CD4-positive, alpha-beta memory T cell (primary cell): ENCODE data around the gene CXXC4. TPM values are rescaled to one million over a fixed set of nuclear protein-coding genes. Genes with fewer than 3 reads are reported as not detected.

Experiments used
- CTCF ChIA-PET: fragments of 350-600 bp; sonication (Branson Sonifier 250); formaldehyde crosslinking; loops from one replicate; lab custom pipeline; 2021; ENCODE audit warnings: inconsistent platforms; ENCODE audit not compliant: partially characterized antibody; lab: Charles Lee
- POLR2A ChIA-PET: fragments of 350-600 bp; sonication (Branson Sonifier 250); formaldehyde crosslinking; loops from one replicate; lab custom pipeline; 2021; ENCODE audit not compliant: partially characterized antibody; lab: Charles Lee
- DNase-seq, 5 donors: peaks; one replicate each; pipeline versions ENCODE4 v3.0.0 to v3.0.0-alpha.2; 2020 to 2022; ENCODE audit warnings: mixed read lengths in 1 of 5
- H3K27ac ChIP-seq: one replicate; pipeline ENCODE4 v1.7.0; 2013; ENCODE audit warnings: low read depth, low read length
- H3K27me3 ChIP-seq: 2 replicates; pipeline ENCODE4 v1.7.0; 2013; ENCODE audit warnings: mild to moderate bottlenecking, low read length, moderate library complexity; ENCODE audit not compliant: insufficient read depth
- H3K36me3 ChIP-seq: 2 replicates; pipeline ENCODE4 v1.7.0; 2013; ENCODE audit warnings: mild to moderate bottlenecking, low read length, moderate library complexity; ENCODE audit not compliant: insufficient read depth
- H3K4me1 ChIP-seq: 2 replicates; pipeline ENCODE4 v1.7.0; 2013; ENCODE audit warnings: mild to moderate bottlenecking, low read length, moderate library complexity; ENCODE audit not compliant: insufficient read depth
- H3K4me3 ChIP-seq, 2 donors: one replicate each; pipeline ENCODE4 v1.7.0; 2013; ENCODE audit warnings: low read length in 2 of 2, mild to moderate bottlenecking in 1 of 2
- H3K9me3 ChIP-seq, 2 donors: one replicate each; pipeline ENCODE4 v1.7.0; 2013; ENCODE audit warnings: low read length in 2 of 2, control low read depth in 1 of 2; ENCODE audit not compliant: control insufficient read depth in 1 of 2
- H3K27ac Mint-ChIP-seq, 7 donors: one replicate each; pipeline ENCODE4 v1.8.0; 2020 to 2021; ENCODE audit warnings: mixed read lengths in 7 of 7, mild to moderate bottlenecking in 6 of 7, inconsistent platforms in 3 of 7, moderate library complexity in 3 of 7
- H3K27me3 Mint-ChIP-seq, 2 donors: one replicate each; pipeline ENCODE4 v1.8.0; 2020 to 2021; ENCODE audit warnings: mixed read lengths in 2 of 2
- H3K36me3 Mint-ChIP-seq, 2 donors: one replicate each; pipeline ENCODE4 v1.8.0; 2020 to 2021; ENCODE audit warnings: mixed read lengths in 2 of 2, inconsistent platforms in 1 of 2, mild to moderate bottlenecking in 1 of 2
- H3K4me1 Mint-ChIP-seq, 4 donors: one replicate each; pipeline ENCODE4 v1.8.0; 2020 to 2021; ENCODE audit warnings: mixed read lengths in 4 of 4, mild to moderate bottlenecking in 1 of 4
- H3K4me3 Mint-ChIP-seq, 8 donors: one replicate each; pipeline ENCODE4 v1.8.0; 2020 to 2021; ENCODE audit warnings: mixed read lengths in 8 of 8, mild to moderate bottlenecking in 7 of 8, moderate library complexity in 6 of 8, inconsistent platforms in 3 of 8
- H3K9me3 Mint-ChIP-seq, 8 donors: one replicate each; pipeline ENCODE4 v1.8.0; 2020 to 2021; ENCODE audit warnings: mixed read lengths in 8 of 8, mild to moderate bottlenecking in 5 of 8, inconsistent platforms in 3 of 8, moderate library complexity in 1 of 8
- intact Hi-C: fragments of 100-400 bp; cut with micrococcal nuclease; formaldehyde crosslinking; loops from one replicate; pipeline ENCODE4 v1.15.1; 2023
- polyA plus RNA-seq, 2 donors: library from polyadenylated mRNA; unstranded; fragments of 300-500 nt; fragmentation: Illumina TruSeq; gene quantifications; one replicate each; pipeline ENCODE4 v1.2.3, GENCODE V29; 2021
- total RNA-seq, 2 experiments: library from RNA; stranded (reverse); gene quantifications; one replicate each; pipeline ENCODE4 v1.2.3, GENCODE V29; 2021

The CXXC4 gene
- total and polyA plus RNA-seq, 4 experiments from 2014 or later, result 0.08 to 0.12 TPM; not detected in 2

GRCh38 chr4:104421566-104421965 is 73.1 kb downstream of the CXXC4 start:
- H3K27ac ChIP-seq, result no peak overlapping the region
- H3K36me3 Mint-ChIP-seq, result no peaks in the 10 kb centered on the region
- no peaks in the 10 kb centered on the region for H3K27me3 Mint-ChIP-seq
- ChIA-PET POLR2A (no interaction called here), CTCF (no interaction called here)
- DNase-seq, result no peak
- H3K4me1 ChIP-seq, result no peaks in the 10 kb centered on the region
- no peaks in the 10 kb centered on the region for H3K9me3 ChIP-seq
- H3K9me3 Mint-ChIP-seq, result no peaks in the 10 kb centered on the region
- H3K4me3 Mint-ChIP-seq, result no peak overlapping the region
- H3K4me1 Mint-ChIP-seq, result no peaks in the 10 kb centered on the region
- intact Hi-C loops, result no loop called here
- H3K27ac Mint-ChIP-seq, result no peak overlapping the region
- H3K4me3 ChIP-seq, result no peak overlapping the region
- no peaks in the 10 kb centered on the region for H3K36me3 ChIP-seq
- H3K27me3 ChIP-seq, result no peaks in the 10 kb centered on the region

DNA sequence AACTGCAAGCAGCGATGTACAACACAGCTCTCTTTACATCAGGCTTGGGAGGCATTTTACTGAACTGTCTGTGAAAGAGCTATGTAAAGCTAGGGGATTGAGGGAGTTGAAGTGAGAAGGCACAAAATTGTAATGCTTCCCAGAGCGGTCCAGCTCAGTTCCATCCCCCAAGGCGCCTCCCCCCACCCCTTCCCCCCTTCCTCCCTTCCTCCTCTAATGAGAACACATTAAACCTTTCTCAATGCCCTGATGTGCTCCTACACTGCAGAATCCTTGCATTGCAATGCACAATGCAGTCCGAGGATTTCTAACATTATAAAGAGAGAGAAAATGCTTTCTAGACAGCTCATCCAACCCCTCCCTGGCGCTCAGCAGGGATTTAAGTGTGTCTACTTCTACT is 73.9 kb downstream of the CXXC4 start:
- DNase-seq, result no peak
- ChIA-PET CTCF (no interaction called here), POLR2A (no interaction called here)
- H3K4me3 ChIP-seq, result no peak overlapping the region
- H3K27ac ChIP-seq, result no peak overlapping the region
- no peaks in the 10 kb centered on the region for H3K27me3 ChIP-seq
- no peak overlapping the region for H3K27ac Mint-ChIP-seq
- no peaks in the 10 kb centered on the region for H3K4me1 Mint-ChIP-seq
- no peaks in the 10 kb centered on the region for H3K27me3 Mint-ChIP-seq
- H3K9me3 ChIP-seq, result no peaks in the 10 kb centered on the region
- H3K4me3 Mint-ChIP-seq, result no peak overlapping the region
- H3K36me3 Mint-ChIP-seq, result no peaks in the 10 kb centered on the region
- no peaks in the 10 kb centered on the region for H3K36me3 ChIP-seq
- intact Hi-C loops, result no loop called here
- H3K9me3 Mint-ChIP-seq, result no peaks in the 10 kb centered on the region
- no peaks in the 10 kb centered on the region for H3K4me1 ChIP-seq
